IPS DF 4.7 (cell line): ENCODE results near the gene BBS9.

Experiments used
- DNase-seq: peaks from one replicate; pipeline ENCODE4 v3.0.0-alpha.2; 2013; ENCODE audit warnings: low spot score; ENCODE audit errors: extremely low read depth

The BBS9 gene

GRCh38 chr7:33597181-33597580, 467.8 kb downstream of the BBS9 start:
- no peak for DNase-seq

GRCh38 chr7:33601101-33601500, 471.7 kb downstream of the BBS9 start:
- DNase-seq: no peak

GRCh38 chr7:33601884-33602283, 472.5 kb downstream of the BBS9 start:
- no peak for DNase-seq

- no peak for DNase-seq
These were observed 474.7 kb downstream of the BBS9 start for GRCh38 chr7:33604056-33604455.

- DNase-seq: no peak
These were observed 481.6 kb downstream of the BBS9 start for GRCh38 chr7:33610918-33611317.

GRCh38 chr7:33612442-33612841, 483.1 kb downstream of the BBS9 start:
- DNase-seq: no peak

- DNase-seq: no peak
These were observed 485.2 kb downstream of the BBS9 start for GRCh38 chr7:33614357-33615117.

- no peak for DNase-seq
These were observed 487.4 kb downstream of the BBS9 start for GRCh38 chr7:33616752-33617151.

- DNase-seq: no peak
These were observed 489.9 kb downstream of the BBS9 start for GRCh38 chr7:33619264-33619663.

- no peak for DNase-seq
These were observed 493.9 kb downstream of the BBS9 start for GRCh38 chr7:33623267-33623666.

GRCh38 chr7:33624215-33624614, 494.9 kb downstream of the BBS9 start:
- DNase-seq: no peak

- DNase-seq: no peak
These were observed 497.5 kb downstream of the BBS9 start for GRCh38 chr7:33626869-33627268.

GRCh38 chr7:33627741-33628140, 498.4 kb downstream of the BBS9 start:
- DNase-seq: no peak

GRCh38 chr7:33628894-33629293, 499.5 kb downstream of the BBS9 start:
- no peak for DNase-seq

GRCh38 chr7:33630359-33630758, 501.0 kb downstream of the BBS9 start:
- no peak for DNase-seq

GRCh38 chr7:33632322-33632721, 503.0 kb downstream of the BBS9 start:
- no peak for DNase-seq

GRCh38 chr7:33632840-33633525, 503.6 kb downstream of the BBS9 start:
- DNase-seq: no peak

GRCh38 chr7:33634606-33635005, 505.2 kb downstream of the BBS9 start:
- no peak for DNase-seq

GRCh38 chr7:33636359-33636758, 507.0 kb downstream of the BBS9 start:
- no peak for DNase-seq

- DNase-seq: no peak
These were observed 510.3 kb downstream of the BBS9 start for GRCh38 chr7:33639552-33640197.

- no peak for DNase-seq
These were observed 511.4 kb downstream of the BBS9 start for GRCh38 chr7:33640741-33641140.

- DNase-seq: no peak
These were observed 512.9 kb downstream of the BBS9 start for GRCh38 chr7:33642312-33642711.

- no peak for DNase-seq
These were observed 514.2 kb downstream of the BBS9 start for GRCh38 chr7:33643530-33643929.
